ENCODE results near the gene NENF.

DNA sequence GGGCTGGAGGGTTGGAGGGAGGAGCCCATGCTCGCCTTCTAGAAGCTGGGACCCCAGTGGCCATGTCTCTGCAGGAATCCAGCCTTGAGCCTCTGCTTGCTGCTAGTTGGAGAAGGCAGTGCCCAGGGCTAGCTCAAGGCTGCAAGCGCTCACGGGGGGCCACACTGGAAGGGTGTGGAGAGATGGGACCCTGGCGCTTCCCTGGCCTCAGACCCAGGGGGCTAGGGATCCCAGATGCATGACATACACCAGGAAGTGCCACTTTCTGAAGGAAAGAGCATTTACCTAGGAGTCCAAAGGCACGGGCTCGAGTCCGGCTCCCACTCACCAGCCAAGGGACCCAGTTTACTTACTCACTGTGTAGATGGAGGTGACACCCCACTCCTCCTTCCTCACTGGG lies 32.6 kb downstream of the NENF start:
- TF ChIP-seq ZFX (IDR thresholded peaks at IDR 0.05): no peak
- TF ChIP-seq, protein P1, sequence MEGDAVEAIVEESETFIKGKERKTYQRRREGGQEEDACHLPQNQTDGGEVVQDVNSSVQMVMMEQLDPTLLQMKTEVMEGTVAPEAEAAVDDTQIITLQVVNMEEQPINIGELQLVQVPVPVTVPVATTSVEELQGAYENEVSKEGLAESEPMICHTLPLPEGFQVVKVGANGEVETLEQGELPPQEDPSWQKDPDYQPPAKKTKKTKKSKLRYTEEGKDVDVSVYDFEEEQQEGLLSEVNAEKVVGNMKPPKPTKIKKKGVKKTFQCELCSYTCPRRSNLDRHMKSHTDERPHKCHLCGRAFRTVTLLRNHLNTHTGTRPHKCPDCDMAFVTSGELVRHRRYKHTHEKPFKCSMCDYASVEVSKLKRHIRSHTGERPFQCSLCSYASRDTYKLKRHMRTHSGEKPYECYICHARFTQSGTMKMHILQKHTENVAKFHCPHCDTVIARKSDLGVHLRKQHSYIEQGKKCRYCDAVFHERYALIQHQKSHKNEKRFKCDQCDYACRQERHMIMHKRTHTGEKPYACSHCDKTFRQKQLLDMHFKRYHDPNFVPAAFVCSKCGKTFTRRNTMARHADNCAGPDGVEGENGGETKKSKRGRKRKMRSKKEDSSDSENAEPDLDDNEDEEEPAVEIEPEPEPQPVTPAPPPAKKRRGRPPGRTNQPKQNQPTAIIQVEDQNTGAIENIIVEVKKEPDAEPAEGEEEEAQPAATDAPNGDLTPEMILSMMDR (conservative IDR thresholded peaks at IDR 0.05): no peak
